Loucy (cell line): Measurements from ENCODE around the gene IL11RA.

ENCODE experiments used
- CTCF ChIP-seq: fragments of 200-600 bp; sonication (generic); conservative IDR thresholded peaks from 2 replicates; pipeline ENCODE4 v1.5.1; 2014; ENCODE audit warnings: mild to moderate bottlenecking, antibody characterized with exemption, low read length
- EZH2phosphoT487 ChIP-seq: fragments of 200-600 bp; IDR thresholded peaks from 2 replicates; pipeline ENCODE4 v1.6.1; 2018; ENCODE audit warnings: antibody characterized with exemption, mild to moderate bottlenecking, moderate library complexity, borderline replicate concordance

DNA sequence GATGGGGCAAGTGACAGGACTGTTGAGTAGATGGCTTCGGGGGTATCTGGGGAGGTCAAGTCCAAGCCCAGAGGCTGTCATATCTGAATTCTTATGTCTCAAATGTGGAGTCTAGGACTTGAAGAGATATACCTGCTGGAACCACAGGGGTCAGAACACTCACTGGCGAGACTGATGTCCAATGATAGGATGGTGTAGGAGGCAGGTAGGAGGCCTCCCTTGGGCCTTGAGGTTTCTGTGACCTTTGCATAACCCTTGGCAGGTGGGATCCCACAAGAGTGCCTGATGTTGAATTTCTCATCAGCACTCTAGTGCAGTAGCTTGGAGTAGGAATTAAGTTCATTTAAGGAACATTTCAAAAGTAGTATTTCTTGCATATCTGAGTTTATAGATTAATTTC lies 55.1 kb downstream of the IL11RA start:
- TF ChIP-seq CTCF = no peak
- no peak for TF ChIP-seq EZH2phosphoT487
